ENCODE results near the gene SLC22A25.
"Not testable (repeated sequence)": the region's sequence is repeated elsewhere in the genome, so short reads cannot be mapped to it uniquely, and the experiment has no call there.

SLC22A25 gene

GRCh38 chr11:63244862-63245261 lies 1.5 kb upstream of the SLC22A25 start:
- H3K4me3 ChIP-seq (ENCODE audit: low read depth, low read length): no peak overlapping the region
- no peak for TF ChIP-seq CTCF (IDR thresholded peaks at IDR 0.05; ENCODE audit: insufficient read depth, low read depth, low read length, missing control alignments)
- DNase-seq (ENCODE audit: low read depth): no peak

- TF ChIP-seq CTCF (IDR thresholded peaks at IDR 0.05; ENCODE audit: insufficient read depth, low read depth, low read length, missing control alignments): no peak
- no peak for DNase-seq (ENCODE audit: low read depth)
- no peak overlapping the region for H3K4me3 ChIP-seq (ENCODE audit: low read depth, low read length)
These were observed 1.2 kb downstream of the SLC22A25 start for GRCh38 chr11:63242089-63242781.

DNA sequence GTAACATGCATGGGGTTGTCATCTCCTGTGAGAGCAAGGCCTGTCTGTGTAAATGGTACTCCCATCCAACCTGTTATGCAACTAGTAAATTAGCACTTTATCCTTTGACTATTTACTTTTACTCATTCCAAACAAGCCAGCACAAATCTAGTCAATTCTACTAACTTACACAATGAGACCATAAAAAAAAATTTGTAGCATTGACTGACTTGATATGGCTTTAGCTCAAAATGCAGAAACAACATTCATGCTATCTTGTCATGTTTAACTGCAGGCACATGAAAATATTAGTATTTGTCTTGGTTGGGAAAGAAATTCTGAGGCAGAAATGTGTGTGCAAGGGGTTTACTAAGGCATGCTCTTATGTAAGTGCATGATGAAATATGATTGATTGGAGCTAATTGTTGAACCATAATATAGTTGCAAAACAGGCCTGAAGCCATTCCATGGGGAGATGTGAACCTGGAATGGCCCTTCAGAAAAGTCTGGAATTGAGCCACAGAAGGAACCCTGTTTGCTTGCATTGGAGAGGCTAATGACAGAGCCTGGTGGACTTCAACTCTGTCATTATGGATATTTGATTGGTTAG lies 2.5 kb downstream of the SLC22A25 start:
- no peak overlapping the region for H3K4me3 ChIP-seq (ENCODE audit: low read depth, low read length)
- no peak for DNase-seq (ENCODE audit: low read depth)
- no peak for TF ChIP-seq CTCF (IDR thresholded peaks at IDR 0.05; ENCODE audit: insufficient read depth, low read depth, low read length, missing control alignments)

DNA sequence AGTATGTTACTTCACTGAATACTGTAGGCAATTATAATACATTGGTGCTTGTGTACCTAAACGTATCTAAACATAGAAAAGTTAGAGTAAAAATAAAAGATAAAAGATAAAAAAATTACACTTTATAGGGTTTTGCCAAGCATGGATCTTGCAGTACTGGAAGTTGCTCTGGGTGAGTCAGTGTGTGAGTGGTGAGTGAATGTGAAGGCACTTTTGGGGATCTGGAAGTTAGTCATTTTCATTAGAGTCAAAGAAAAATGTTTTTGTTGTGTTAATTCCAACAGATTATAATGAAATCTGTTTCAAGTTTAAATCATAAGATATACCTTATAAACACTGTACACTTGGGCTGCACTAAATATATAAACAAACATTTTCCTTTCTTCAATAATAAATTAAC lies 3.3 kb downstream of the SLC22A25 start:
- no peak for TF ChIP-seq CTCF (IDR thresholded peaks at IDR 0.05; ENCODE audit: insufficient read depth, low read depth, low read length, missing control alignments)
- DNase-seq (ENCODE audit: low read depth): no peak
- no peak overlapping the region for H3K4me3 ChIP-seq (ENCODE audit: low read depth, low read length)

DNA sequence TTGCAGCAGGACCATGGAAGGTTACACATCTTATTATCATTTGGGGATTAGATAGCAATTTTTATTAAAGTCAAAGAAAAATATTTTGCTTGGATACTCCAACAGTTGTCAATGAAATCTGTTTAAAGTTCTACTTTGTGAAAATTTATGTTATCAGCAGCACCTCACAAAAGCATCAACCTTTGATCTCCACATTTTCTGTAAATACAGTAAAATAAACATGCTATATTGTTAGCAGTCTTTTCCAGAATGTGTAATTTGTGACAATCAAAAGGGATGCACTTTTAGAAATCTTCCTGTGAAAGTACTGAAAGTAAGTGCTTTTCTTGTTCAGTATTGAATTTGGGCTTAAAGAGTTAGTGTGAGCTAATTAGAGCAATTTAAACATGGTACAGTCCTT lies 4.1 kb downstream of the SLC22A25 start:
- DNase-seq (ENCODE audit: low read depth): no peak
- H3K4me3 ChIP-seq (ENCODE audit: low read depth, low read length): no peak overlapping the region
- TF ChIP-seq CTCF (IDR thresholded peaks at IDR 0.05; ENCODE audit: insufficient read depth, low read depth, low read length, missing control alignments): no peak

DNA sequence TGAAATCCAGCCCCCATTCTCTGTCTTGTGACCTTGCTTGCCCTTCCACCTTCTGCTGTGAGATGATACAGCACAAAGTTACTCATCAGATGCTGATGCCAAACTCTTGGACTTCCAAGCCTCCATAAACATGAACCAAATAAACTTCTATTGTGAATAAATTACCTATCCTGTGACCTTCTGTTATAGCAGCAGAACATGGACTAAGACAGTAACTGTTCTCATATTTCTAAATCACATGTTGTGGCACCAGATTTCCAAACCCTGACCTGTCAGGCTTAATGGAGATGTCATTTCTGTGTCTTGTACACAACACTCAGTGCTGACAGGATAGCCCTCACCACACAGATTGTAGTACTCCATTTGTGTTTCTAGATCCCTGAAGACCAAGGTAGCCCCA lies 6.0 kb downstream of the SLC22A25 start:
- no peak for TF ChIP-seq CTCF (IDR thresholded peaks at IDR 0.05; ENCODE audit: insufficient read depth, low read depth, low read length, missing control alignments)
- DNase-seq (ENCODE audit: low read depth): no peak
- no peak overlapping the region for H3K4me3 ChIP-seq (ENCODE audit: low read depth, low read length)

GRCh38 chr11:63235471-63236461 lies 7.6 kb downstream of the SLC22A25 start:
- not testable (repeated sequence) for H3K4me3 ChIP-seq (ENCODE audit: low read depth, low read length); DNase-seq (ENCODE audit: low read depth)

Data from GM12865 (cell line).